ENCODE measurements around the gene FMNL2.
"Not testable (repeated sequence)": the region's sequence is repeated elsewhere in the genome, so short reads cannot be mapped to it uniquely, and the experiment has no call there.

- not testable (repeated sequence) for TF ChIP-seq CTCF, POLR2A (IDR thresholded peaks at IDR 0.05)
These were observed 139.5 kb downstream of the FMNL2 start for GRCh38 chr2:152474523-152474922.

Data from thyroid gland (tissue), 4 donors.